NCI-H82 treated with DMSO at 0.1 percent for 48 hours (cell line): ENCODE data around the gene PIR.

Experiments
- DNase-seq: peaks from one replicate; lab custom pipeline; 2025; ENCODE audit not compliant: unreplicated experiment; lab: John Stamatoyannopoulos, UW

PIR gene

GRCh38 chrX:15350329-15350996 lies 142.7 kb downstream of the PIR start:
- DNase-seq, result peak; percentile 70

DNA sequence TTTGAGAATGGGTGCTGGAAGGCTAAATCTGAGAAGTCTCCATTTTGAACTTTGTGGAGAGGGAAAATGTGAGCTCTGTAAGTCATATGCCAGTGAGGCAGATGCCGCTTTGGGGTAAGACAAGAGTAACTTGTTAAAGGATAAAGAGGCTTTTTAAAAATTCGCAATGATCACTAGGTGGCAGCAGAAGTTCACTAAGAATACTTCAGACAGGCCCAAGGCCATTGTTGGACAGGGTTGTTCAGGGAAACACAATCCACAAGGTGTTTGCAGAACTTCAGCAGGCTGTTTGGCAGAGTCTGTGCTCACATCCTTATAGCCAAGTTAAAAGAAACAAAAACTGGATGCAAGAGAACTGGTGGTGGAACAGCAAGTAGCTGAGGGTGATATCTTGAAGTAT lies 144.1 kb downstream of the PIR start:
- peak; percentile 29 for DNase-seq

- DNase-seq, result no peak
Measured at GRCh38 chrX:15345976-15346375, 147.2 kb downstream of the PIR start.

DNA sequence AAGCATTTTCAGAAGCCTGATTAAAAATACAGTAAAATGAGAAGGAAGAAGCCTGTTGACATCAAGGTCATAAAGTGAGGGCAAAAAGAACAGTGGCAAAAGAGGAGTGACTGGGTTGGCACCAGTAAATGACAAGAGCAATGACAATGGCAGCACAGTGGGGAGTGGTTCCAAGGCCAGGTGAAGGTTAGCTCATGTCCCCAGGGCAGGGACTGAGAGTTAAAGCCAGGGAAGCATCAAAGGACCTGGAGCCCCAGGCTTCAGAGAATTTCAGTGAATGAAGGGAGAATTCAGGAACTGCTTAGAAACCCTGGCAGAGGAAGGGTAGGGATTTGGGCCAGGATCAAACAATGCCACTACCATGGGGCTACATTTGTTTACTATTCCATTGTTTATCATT lies 149.0 kb downstream of the PIR start:
- no peak for DNase-seq

DNA sequence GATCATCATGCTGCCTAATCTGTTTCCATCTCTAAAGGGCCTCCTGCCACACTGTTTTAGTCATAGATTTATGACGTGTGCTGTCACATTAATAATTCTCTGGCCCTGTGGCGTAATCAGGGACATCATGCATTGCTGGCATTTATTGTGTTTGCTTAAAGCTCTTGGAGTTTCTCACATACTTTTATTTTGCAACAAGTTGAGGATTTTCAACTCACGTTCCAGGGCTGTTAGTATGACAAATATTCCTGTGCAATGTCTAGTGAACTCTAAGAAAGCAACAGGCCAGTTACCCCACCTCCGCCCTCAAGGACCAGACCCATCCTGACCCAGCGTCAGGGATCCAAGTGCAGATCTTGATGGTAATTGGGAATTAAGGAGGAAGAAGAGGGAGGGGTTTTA lies 150.1 kb downstream of the PIR start:
- DNase-seq, result no peak

DNA sequence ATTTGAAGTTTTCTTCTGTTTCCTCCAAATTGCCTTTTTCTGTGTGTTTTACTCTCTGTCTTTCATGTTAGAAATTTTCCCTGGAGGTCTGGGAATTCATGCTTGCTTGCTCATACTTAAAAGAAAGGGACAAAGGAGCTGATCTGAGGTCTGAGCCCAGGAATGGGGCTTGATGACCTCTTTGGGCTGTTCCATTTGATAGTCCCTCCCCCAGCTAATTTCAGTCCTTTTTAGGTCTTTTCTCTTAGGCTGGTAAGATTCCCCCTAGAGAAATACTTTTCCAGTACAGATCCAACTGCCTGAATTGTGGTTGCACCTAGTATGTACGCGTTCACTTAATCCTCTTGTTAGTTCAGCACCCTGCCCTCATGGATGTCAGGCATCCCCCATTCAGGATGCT lies 152.3 kb downstream of the PIR start:
- DNase-seq, result no peak

GRCh38 chrX:15336023-15336413 lies 157.1 kb downstream of the PIR start:
- DNase-seq, result no peak

DNA sequence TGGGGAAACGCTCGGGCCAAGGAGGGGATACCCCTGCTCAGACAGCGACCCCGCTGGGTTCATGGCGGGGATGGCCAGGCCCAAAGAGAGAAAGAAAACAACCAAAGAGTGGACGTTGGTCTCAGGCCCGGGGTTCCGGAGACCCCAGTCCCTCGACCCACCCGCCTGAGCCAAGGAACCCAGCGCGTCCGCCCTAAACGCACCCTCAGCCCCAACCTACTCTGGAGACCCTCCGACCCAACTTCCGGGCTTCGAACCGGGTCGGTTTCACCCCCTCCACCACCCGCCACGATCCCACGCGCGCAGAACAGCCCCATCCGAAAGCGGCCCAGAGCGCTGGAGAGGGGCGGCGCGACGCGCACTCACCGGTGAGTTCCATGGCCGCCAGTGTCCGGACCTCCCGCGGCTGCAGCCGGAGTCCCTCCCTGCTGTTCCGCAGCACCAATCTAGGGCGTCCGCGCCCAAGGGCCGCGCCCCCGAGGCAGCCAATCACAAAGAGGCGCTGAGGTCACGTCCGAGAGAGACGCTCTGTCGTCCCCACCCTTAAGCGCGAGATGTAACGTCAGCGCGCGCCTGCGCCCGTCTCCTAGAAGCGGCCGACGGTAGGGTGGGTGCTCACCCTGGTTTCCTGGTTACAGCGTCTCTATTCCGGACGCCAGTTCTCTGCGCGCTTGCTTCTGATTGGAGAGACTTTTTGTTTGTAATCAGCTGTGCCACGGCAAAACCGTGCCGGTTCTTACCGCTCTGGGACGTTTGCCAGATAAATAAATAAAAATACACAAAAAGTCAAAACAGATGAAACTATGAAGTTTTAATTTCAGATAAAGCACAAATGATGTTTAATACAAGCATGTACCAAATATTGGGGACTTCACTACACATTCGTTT lies 157.8 kb downstream of the PIR start, which contains the start of gene PIGA:
Gene PIGA, minus strand, starts transcription at position 389 of the 888 bp plus-strand sequence. CDS start 3,593 bp downstream, outside the sequence.
- peak; percentile 85 for DNase-seq
